ENCODE data around the gene FAM222A.

The FAM222A gene

DNA sequence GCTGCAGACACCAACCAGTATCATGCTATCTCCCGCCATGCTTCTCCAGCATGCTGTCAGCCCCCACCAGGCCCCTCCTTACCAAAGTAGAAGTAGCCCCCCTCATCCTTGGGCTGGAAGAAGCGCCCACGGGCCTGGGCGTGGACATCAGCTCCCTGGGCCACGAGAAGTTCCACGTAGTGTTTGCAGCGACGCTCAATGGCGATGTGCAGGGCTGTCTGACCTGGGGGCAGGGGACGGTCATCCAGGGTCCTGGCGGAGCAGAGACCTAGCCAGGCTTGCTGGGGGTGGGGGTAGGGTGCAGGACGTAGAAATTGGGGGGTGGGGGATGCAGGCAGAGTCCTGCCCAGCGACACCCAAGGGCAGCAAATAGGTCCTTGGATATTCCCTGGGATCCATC, 86.9 kb downstream of the FAM222A start:
- TF ChIP-seq CTCF (IDR thresholded peaks at IDR 0.05; ENCODE audit: low read depth, low read length), result no peak
- in situ Hi-C loops (cut with HindIII; ENCODE audit: low sequenced_read_pairs), result no loop called here
- no peak for DNase-seq (ENCODE audit: low read depth, low spot score)
- H3K4me3 ChIP-seq (ENCODE audit: low read depth, low read length), result no peak overlapping the region

GRCh38 chr12:109802828-109803227, 89.2 kb downstream of the FAM222A start:
- DNase-seq (ENCODE audit: low read depth, low spot score), result no peak
- TF ChIP-seq CTCF (IDR thresholded peaks at IDR 0.05; ENCODE audit: low read depth, low read length), result no peak
- in situ Hi-C loops (cut with HindIII; ENCODE audit: low sequenced_read_pairs), result no loop called here
- H3K4me3 ChIP-seq (ENCODE audit: low read depth, low read length), result no peak overlapping the region

GRCh38 chr12:109803678-109804077, 90.1 kb downstream of the FAM222A start:
- in situ Hi-C loops (cut with HindIII; ENCODE audit: low sequenced_read_pairs), result no loop called here
- DNase-seq (ENCODE audit: low read depth, low spot score), result no peak
- no peak for TF ChIP-seq CTCF (IDR thresholded peaks at IDR 0.05; ENCODE audit: low read depth, low read length)
- no peak overlapping the region for H3K4me3 ChIP-seq (ENCODE audit: low read depth, low read length)

- no peak overlapping the region for H3K4me3 ChIP-seq (ENCODE audit: low read depth, low read length)
- in situ Hi-C loops (cut with HindIII; ENCODE audit: low sequenced_read_pairs), result no loop called here
- DNase-seq (ENCODE audit: low read depth, low spot score), result peak; percentile 37
- peak; percentile 97 for TF ChIP-seq CTCF (IDR thresholded peaks at IDR 0.05; ENCODE audit: low read depth, low read length)
Measured at GRCh38 chr12:109804820-109805761, 91.5 kb downstream of the FAM222A start.

- no peak for TF ChIP-seq CTCF (IDR thresholded peaks at IDR 0.05; ENCODE audit: low read depth, low read length)
- no peak for DNase-seq (ENCODE audit: low read depth, low spot score)
- in situ Hi-C loops (cut with HindIII; ENCODE audit: low sequenced_read_pairs), result no loop called here
- no peak overlapping the region for H3K4me3 ChIP-seq (ENCODE audit: low read depth, low read length)
Measured at GRCh38 chr12:109807954-109808643, 94.5 kb downstream of the FAM222A start.

- in situ Hi-C loops (cut with HindIII; ENCODE audit: low sequenced_read_pairs), result no loop called here
- no peak for TF ChIP-seq CTCF (IDR thresholded peaks at IDR 0.05; ENCODE audit: low read depth, low read length)
- no peak overlapping the region for H3K4me3 ChIP-seq (ENCODE audit: low read depth, low read length)
- no peak for DNase-seq (ENCODE audit: low read depth, low spot score)
Measured at GRCh38 chr12:109808876-109809646, 95.4 kb downstream of the FAM222A start.

Measured in astrocyte of the spinal cord (primary cell).